Mesenchymal stem cell (in vitro differentiated cells and primary cell): ENCODE results near the gene EXOC6B.

Experiments used
- DNase-seq: peaks from one replicate; pipeline ENCODE4 v3.0.0-alpha.2; 2013
- H2AFZ ChIP-seq: one replicate; pipeline ENCODE4 v1.6.1; 2013; ENCODE audit warnings: low read depth, mild to moderate bottlenecking, control low read depth, inconsistent platforms, low read length, moderate library complexity
- H2AK5ac ChIP-seq: 2 replicates; pipeline ENCODE4 v1.6.1; 2013; ENCODE audit warnings: low read length, moderate library complexity, mild to moderate bottlenecking, inconsistent platforms; ENCODE audit not compliant: severe bottlenecking
- H2BK120ac ChIP-seq: one replicate; pipeline ENCODE4 v1.6.1; 2013; ENCODE audit warnings: low read depth, mild to moderate bottlenecking, inconsistent platforms, low read length, moderate library complexity
- H2BK12ac ChIP-seq, 2 experiments: one replicate each; pipeline ENCODE4 v1.6.1; 2013; ENCODE audit warnings: inconsistent platforms in 2 of 2, low read length in 2 of 2, mild to moderate bottlenecking in 2 of 2, moderate library complexity in 2 of 2, control low read depth in 1 of 2
- H2BK15ac ChIP-seq: one replicate; pipeline ENCODE4 v1.6.1; 2013; ENCODE audit warnings: mild to moderate bottlenecking, low read depth, inconsistent platforms; ENCODE audit not compliant: poor library complexity, severe bottlenecking
- H2BK5ac ChIP-seq: 2 replicates; pipeline ENCODE4 v1.6.1; 2013; ENCODE audit warnings: low read depth, mild to moderate bottlenecking, low read length, control low read depth, inconsistent platforms; ENCODE audit not compliant: poor library complexity, severe bottlenecking
- H3K14ac ChIP-seq, 2 experiments: one replicate each; pipeline ENCODE4 v1.6.1; 2013; ENCODE audit warnings: inconsistent platforms in 2 of 2, low read length in 2 of 2, control low read depth in 1 of 2, mild to moderate bottlenecking in 1 of 2, moderate library complexity in 1 of 2
- H3K18ac ChIP-seq, 2 experiments: one replicate each; pipeline ENCODE4 v1.6.1; 2013; ENCODE audit warnings: inconsistent platforms in 2 of 2, low read length in 2 of 2, control low read depth in 1 of 2, low read depth in 1 of 2, mild to moderate bottlenecking in 1 of 2
- H3K23ac ChIP-seq, 2 experiments: one replicate each; pipeline ENCODE4 v1.6.1; 2013; ENCODE audit warnings: inconsistent platforms in 2 of 2, low read length in 2 of 2, mild to moderate bottlenecking in 2 of 2, moderate library complexity in 2 of 2, control low read depth in 1 of 2
- H3K27ac ChIP-seq: 2 replicates; pipeline ENCODE4 v1.5.1; 2013; ENCODE audit warnings: mild to moderate bottlenecking, moderate library complexity, low read length, control low read depth, inconsistent platforms; ENCODE audit not compliant: poor library complexity, severe bottlenecking
- H3K27me3 ChIP-seq, 2 experiments: 2 replicates each; pipeline versions ENCODE4 v1.6.1 to v1.7.0; 2013; ENCODE audit warnings: low read length in 2 of 2, mild to moderate bottlenecking in 2 of 2, moderate library complexity in 2 of 2, control low read depth in 1 of 2, inconsistent platforms in 1 of 2; ENCODE audit not compliant: control insufficient read depth in 1 of 2, insufficient read depth in 1 of 2
- H3K36me3 ChIP-seq, 2 experiments: 2 replicates each; pipeline versions ENCODE4 v1.6.1 to v1.7.0; 2013; ENCODE audit warnings: low read length in 2 of 2, control low read depth in 1 of 2, inconsistent platforms in 1 of 2, low read depth in 1 of 2, mild to moderate bottlenecking in 1 of 2; ENCODE audit not compliant: insufficient read depth in 2 of 2, control insufficient read depth in 1 of 2
- H3K4ac ChIP-seq, 2 experiments: one replicate each; pipeline ENCODE4 v1.6.1; 2013; ENCODE audit warnings: inconsistent platforms in 2 of 2, low read length in 2 of 2, mild to moderate bottlenecking in 2 of 2, moderate library complexity in 2 of 2, control low read depth in 1 of 2, low read depth in 1 of 2
- H3K4me1 ChIP-seq: 2 replicates; pipeline ENCODE4 v1.6.1; 2013; ENCODE audit warnings: low read depth, low read length, control low read depth; ENCODE audit not compliant: control insufficient read depth, insufficient read depth
- H3K4me2 ChIP-seq: 2 replicates; pipeline ENCODE4 v1.6.1; 2013; ENCODE audit warnings: low read length, mild to moderate bottlenecking, inconsistent platforms; ENCODE audit not compliant: poor library complexity, severe bottlenecking
- H3K4me3 ChIP-seq, 2 experiments: 2 replicates each; pipeline versions ENCODE4 v1.5.1 to v1.7.0; 2013; ENCODE audit warnings: low read length in 2 of 2, mild to moderate bottlenecking in 2 of 2, control low read depth in 1 of 2, low read depth in 1 of 2; ENCODE audit not compliant: insufficient read depth in 1 of 2
- H3K79me1 ChIP-seq: replicated peaks from 2 replicates; pipeline ENCODE4 v1.6.1; 2013; ENCODE audit warnings: mild to moderate bottlenecking, control low read depth, low read length, inconsistent platforms; ENCODE audit not compliant: poor library complexity, severe bottlenecking
- H3K9ac ChIP-seq: 2 replicates; pipeline ENCODE4 v1.7.0; 2013; ENCODE audit warnings: mild to moderate bottlenecking, low read length, moderate library complexity
- H3K9me3 ChIP-seq: 2 replicates; pipeline ENCODE4 v1.7.0; 2013; ENCODE audit warnings: mild to moderate bottlenecking, low read length; ENCODE audit not compliant: control insufficient read depth
- H4K8ac ChIP-seq: one replicate; pipeline ENCODE4 v1.6.1; 2013; ENCODE audit warnings: inconsistent platforms, mild to moderate bottlenecking, low read length, moderate library complexity
- H4K91ac ChIP-seq: one replicate; pipeline ENCODE4 v1.6.1; 2013; ENCODE audit warnings: mild to moderate bottlenecking, low read length, inconsistent platforms
- WGBS: methylation state at CpG from one replicate; pipeline ENCODE4 v1.1.7; 2013; ENCODE audit warnings: mixed read lengths; 5-methylcytosine and 5-hydroxymethylcytosine counted together

Gene EXOC6B

GRCh38 chr2:72669121-72669520 lies 156.7 kb downstream of the EXOC6B start:
- no peak overlapping the region for H3K4me2 ChIP-seq
- peaks cover 22% of the 10 kb centered on the region for H3K79me1 ChIP-seq
- no peak overlapping the region for H3K18ac ChIP-seq
- H2BK12ac ChIP-seq: no peak overlapping the region
- DNase-seq: no peak
- peaks cover 1 to 7% of the 10 kb centered on the region in 2 experiments for H3K36me3 ChIP-seq
- no peak overlapping the region for H3K27ac ChIP-seq
- H2AK5ac ChIP-seq: no peak overlapping the region
- H3K9me3 ChIP-seq: peaks cover 7% of the 10 kb centered on the region
- H4K8ac ChIP-seq: no peak overlapping the region
- no peak overlapping the region for H3K4ac ChIP-seq
- WGBS: 96% methylated on average over 2 of the region's 4 CpGs
- H2BK15ac ChIP-seq: no peak overlapping the region
- H3K9ac ChIP-seq: no peak overlapping the region
- no peak overlapping the region for H2BK5ac ChIP-seq
- H3K4me1 ChIP-seq: no peaks in the 10 kb centered on the region
- H3K4me3 ChIP-seq: peak overlapping the region in 1 of 2 experiments; percentile 27
- H3K23ac ChIP-seq: no peak overlapping the region
- H2BK120ac ChIP-seq: no peak overlapping the region
- H3K27me3 ChIP-seq: no peaks in the 10 kb centered on the region
- no peak overlapping the region for H4K91ac ChIP-seq
- no peak overlapping the region for H3K14ac ChIP-seq
- H2AFZ ChIP-seq: no peak overlapping the region

- H3K9me3 ChIP-seq: peaks cover 7% of the 10 kb centered on the region
Observed at GRCh38 chr2:72668647-72669046, 157.2 kb downstream of the EXOC6B start.

GRCh38 chr2:72665448-72665847 lies 160.4 kb downstream of the EXOC6B start:
- Histone ChIP-seq H4K91ac (no peak overlapping the region), H3K23ac (no peak overlapping the region), H2BK120ac (no peak overlapping the region), H4K8ac (no peak overlapping the region), H3K36me3 (peaks cover 0 to 7% of the 10 kb centered on the region in 2 experiments), H3K4me2 (no peak overlapping the region), H2AFZ (no peak overlapping the region), H3K9ac (no peak overlapping the region), H2AK5ac (no peak overlapping the region), H2BK15ac (no peak overlapping the region), H2BK5ac (no peak overlapping the region), H3K27ac (no peak overlapping the region), H3K4me1 (no peaks in the 10 kb centered on the region), H3K4ac (no peak overlapping the region), H2BK12ac (no peak overlapping the region), H3K9me3 (peaks cover 7% of the 10 kb centered on the region), H3K79me1 (peaks cover 22% of the 10 kb centered on the region), H3K18ac (no peak overlapping the region), H3K4me3 (no peak overlapping the region), H3K14ac (no peak overlapping the region), H3K27me3 (no peaks in the 10 kb centered on the region)
- no peak for DNase-seq
- 99% methylated on average over 2 of the region's 2 CpGs for WGBS

More at GRCh38 chr2:72668647-72669046, 157.2 kb downstream of the EXOC6B start:
- Histone ChIP-seq H3K18ac (no peak overlapping the region), H2BK15ac (no peak overlapping the region), H3K4me1 (no peaks in the 10 kb centered on the region), H3K4me3 (no peak overlapping the region), H3K36me3 (peaks cover 0 to 7% of the 10 kb centered on the region in 2 experiments), H3K9ac (no peak overlapping the region), H2BK5ac (no peak overlapping the region), H2BK120ac (no peak overlapping the region), H3K4ac (no peak overlapping the region), H3K27me3 (no peaks in the 10 kb centered on the region), H3K79me1 (peaks cover 25% of the 10 kb centered on the region), H3K27ac (no peak overlapping the region), H3K23ac (no peak overlapping the region), H4K8ac (no peak overlapping the region), H3K14ac (no peak overlapping the region), H2BK12ac (no peak overlapping the region), H2AFZ (no peak overlapping the region), H4K91ac (no peak overlapping the region), H2AK5ac (no peak overlapping the region), H3K4me2 (no peak overlapping the region)
- no CpG with 5 or more reads among the region's 4 CpGs for WGBS
- DNase-seq: no peak

GRCh38 chr2:72661985-72662384 lies 163.8 kb downstream of the EXOC6B start:
- Histone ChIP-seq H3K14ac (no peak overlapping the region), H3K18ac (no peak overlapping the region), H4K8ac (no peak overlapping the region), H3K79me1 (peaks cover 16% of the 10 kb centered on the region), H2BK15ac (no peak overlapping the region), H3K9me3 (peaks cover 7% of the 10 kb centered on the region), H3K4ac (no peak overlapping the region), H3K4me2 (no peak overlapping the region), H3K36me3 (peaks cover 0 to 7% of the 10 kb centered on the region in 2 experiments), H3K23ac (no peak overlapping the region), H3K9ac (no peak overlapping the region), H4K91ac (no peak overlapping the region), H3K27ac (no peak overlapping the region), H2BK5ac (no peak overlapping the region), H2BK120ac (no peak overlapping the region), H2BK12ac (no peak overlapping the region), H3K4me1 (no peaks in the 10 kb centered on the region), H3K4me3 (no peak overlapping the region), H2AFZ (no peak overlapping the region), H3K27me3 (no peaks in the 10 kb centered on the region), H2AK5ac (no peak overlapping the region)
- WGBS: 100% methylated on average over 1 of the region's 2 CpGs
- no peak for DNase-seq
